ENCODE results near the gene HOXA7.

GRCh38 chr7:27192546-27193334 is 36.3 kb upstream of the HOXA7 start:
- TF ChIP-seq CTCF (conservative IDR thresholded peaks at IDR 0.05) (no peak), EZH2 (IDR thresholded peaks at IDR 0.05; ENCODE audit: low read depth) (no peak)
